ENCODE results near the gene OR51F1. TPM values are rescaled to one million over a fixed set of nuclear protein-coding genes. Genes with fewer than 3 reads are reported as not detected.

Gene OR51F1, protein sequence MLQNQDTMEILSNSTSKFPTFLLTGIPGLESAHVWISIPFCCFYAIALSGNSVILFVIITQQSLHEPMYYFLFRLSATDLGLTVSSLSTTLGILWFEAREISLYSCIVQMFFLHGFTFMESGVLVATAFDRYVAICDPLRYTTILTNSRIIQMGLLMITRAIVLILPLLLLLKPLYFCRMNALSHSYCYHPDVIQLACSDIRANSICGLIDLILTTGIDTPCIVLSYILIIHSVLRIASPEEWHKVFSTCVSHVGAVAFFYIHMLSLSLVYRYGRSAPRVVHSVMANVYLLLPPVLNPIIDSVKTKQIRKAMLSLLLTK
- total RNA-seq (2021; fragmentation: NEBNext Ultra II Directional; extraction: Animal tissue kit (Norgen Biotek cat#: 25700)) (not detected in 2 replicates), polyA plus RNA-seq (2011; rRNA removed) (not detected in 2 replicates), polyA minus RNA-seq (2011; rRNA and poly(A)+ RNA removed) (0.20 TPM in 1 of 2 replicates, not detected in the other)
- not detected for polyA plus RNA-seq (2011; cell fraction: cytosol; rRNA removed)
- not detected for polyA plus RNA-seq (2011; cell fraction: nucleus; rRNA removed)
- polyA plus RNA-seq (2012, experiment 1 of 2), result not detected in 4 replicates
- not detected for polyA plus RNA-seq (2012, experiment 2 of 2)
- polyA plus RNA-seq (2013, experiment 1 of 2), result not detected
- not detected for polyA plus RNA-seq (2013, experiment 2 of 2)
- not detected for polyA minus RNA-seq (2011; cell fraction: cytosol; rRNA and poly(A)+ RNA removed)
- not detected for polyA minus RNA-seq (2011; cell fraction: nucleus; rRNA and poly(A)+ RNA removed)
- long read RNA-seq, experiment 1, result 0 reads
- long read RNA-seq, experiment 2, result 0 reads

DNA sequence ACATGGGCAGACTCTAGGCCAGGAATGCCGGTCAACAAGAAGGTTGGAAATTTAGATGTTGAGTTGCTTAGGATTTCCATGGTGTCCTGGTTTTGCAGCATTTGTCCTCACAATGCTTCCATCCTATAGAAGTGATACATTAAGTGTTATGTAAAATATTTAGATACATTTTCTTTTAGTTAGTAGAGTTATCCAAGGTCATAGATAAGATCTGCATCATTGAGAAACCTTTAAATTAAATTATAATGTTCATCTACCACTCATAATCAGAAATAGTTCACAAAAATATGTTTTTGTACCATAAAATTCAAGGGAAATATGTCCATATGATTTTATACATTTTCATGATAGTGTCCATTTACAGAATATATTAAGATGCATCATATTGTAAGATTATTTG is at the start of gene OR51F1:
Gene OR51F1 (minus strand): TSS at position 101 of the 400 bp plus-strand sequence. CDS start 0 bp downstream, at position 101.
- WGBS, 2 experiments (ENCODE audit: extremely low coverage in 1 of 2, insufficient coverage in 1 of 2, insufficient read length in 1 of 2, insufficient replicate concordance in 2 of 2, low coverage in 1 of 2, low lambda C conversion rate in 2 of 2, missing lambda C conversion rate in 1 of 2), result 100% methylated on average over 1 of the region's 1 CpG; no CpG with 5 or more reads in 1 of the 2 experiments
- H3K4ac ChIP-seq (replicated peaks; ENCODE audit: insufficient read length, low read depth, low read length), result no peak within 1 kb of the TSS
- no peak within 1 kb of the TSS for H2AFZ ChIP-seq (ENCODE audit: low read length)
- FAIRE-seq (no peak), DNase-seq (ENCODE audit: low read depth in 1 of 2, low spot score in 2 of 2) (no peak)
- no peaks in the 10 kb centered on the region for H3K79me1 ChIP-seq (ENCODE audit: low read depth, low read length)
- H3K4me1 ChIP-seq (replicated peaks in 1 of 4; ENCODE audit: control insufficient read depth in 3 of 4, insufficient read depth in 4 of 4, low read length in 3 of 4), result no peaks in the 10 kb centered on the region
- no peak within 1 kb of the TSS for H2BK5ac ChIP-seq (ENCODE audit: low read depth, low read length)
- H2BK12ac ChIP-seq (ENCODE audit: low read depth, low read length), result no peak within 1 kb of the TSS
- H3K79me2 ChIP-seq (ENCODE audit: control insufficient read depth in 1 of 2, insufficient read depth in 2 of 2, low read length in 2 of 2), result no peaks in the 10 kb centered on the region
- no peak within 1 kb of the TSS for H3K4me2 ChIP-seq (ENCODE audit: insufficient read depth in 1 of 2, low read depth in 2 of 2, low read length in 2 of 2)
- POLR2A ChIA-PET (ENCODE audit: partially characterized antibody), result no interaction called here
- H4K91ac ChIP-seq (replicated peaks; ENCODE audit: insufficient read length, low read length), result no peak within 1 kb of the TSS
- no peak within 1 kb of the TSS for H3K27ac ChIP-seq (ENCODE audit: low read depth, low read length)
- no peaks in the 10 kb centered on the region for H4K20me1 ChIP-seq (replicated peaks in 1 of 2; ENCODE audit: control insufficient read depth in 1 of 2, insufficient read depth in 2 of 2, low read length in 2 of 2)
- no peaks in the 10 kb centered on the region for H3K36me3 ChIP-seq (ENCODE audit: control insufficient read depth in 2 of 4, insufficient read depth in 4 of 4, low read length in 3 of 4)
- no peak within 1 kb of the TSS for H2BK120ac ChIP-seq (replicated peaks; ENCODE audit: low read depth, low read length)
- no peak within 1 kb of the TSS for H3K9ac ChIP-seq (replicated peaks in 1 of 4; ENCODE audit: extremely low read depth in 1 of 4, low read depth in 3 of 4, low read length in 3 of 4)
- no peaks in the 10 kb centered on the region for H3K9me3 ChIP-seq (ENCODE audit: insufficient read depth in 2 of 2, low read depth in 1 of 2, low read length in 1 of 2)
- H3K4me3 ChIP-seq (ENCODE audit: extremely low read depth in 1 of 4, insufficient read depth in 2 of 4, low read depth in 3 of 4, low read length in 4 of 4), result no peak within 1 kb of the TSS
- no peak within 1 kb of the TSS for H2BK15ac ChIP-seq (ENCODE audit: low read length)
- no peak within 1 kb of the TSS for H2BK20ac ChIP-seq (ENCODE audit: low read length)
- no peak within 1 kb of the TSS for H3K14ac ChIP-seq (ENCODE audit: insufficient read length)
- no peak within 1 kb of the TSS for H4K8ac ChIP-seq (ENCODE audit: extremely low read depth, insufficient read depth, low read length)
- H3K27me3 ChIP-seq (replicated peaks in 1 of 4; ENCODE audit: control insufficient read depth in 3 of 4, extremely low read depth in 1 of 4, insufficient read depth in 3 of 4, low read length in 3 of 4), result no peaks in the 10 kb centered on the region
- no peak within 1 kb of the TSS for H3K56ac ChIP-seq (replicated peaks; ENCODE audit: insufficient read length, low read depth, low read length)
- H3K23ac ChIP-seq (ENCODE audit: insufficient read length), result no peak within 1 kb of the TSS
- H3K18ac ChIP-seq (ENCODE audit: extremely low read depth, low read length), result no peak within 1 kb of the TSS
- CTCF ChIA-PET (ENCODE audit: partially characterized antibody), result interaction anchor here (0.6 kb wide), 1 partner anchor 12 kb away, joined by 3 read pairs; no protein-coding TSS in a partner anchor
- H2AK5ac ChIP-seq (ENCODE audit: low read depth, low read length), result no peak within 1 kb of the TSS
- H3K23me2 ChIP-seq (ENCODE audit: low read depth, low read length), result no peaks in the 10 kb centered on the region
- no peak within 1 kb of the TSS for H4K5ac ChIP-seq (ENCODE audit: insufficient read length, low read depth, low read length)
- TF ChIP-seq SRF (IDR thresholded peaks at IDR 0.05; ENCODE audit: low read depth, low read length), result no peak
- no peak for TF ChIP-seq ZNF274 (IDR thresholded peaks at IDR 0.05; ENCODE audit: borderline replicate concordance, extremely low read depth, low read length)
- TF ChIP-seq CREB1 (IDR thresholded peaks at IDR 0.05), result no peak
- no peak for TF ChIP-seq SIN3A (conservative IDR thresholded peaks at IDR 0.05 in 1 of 2, IDR thresholded peaks at IDR 0.05 in 1 of 2; ENCODE audit: low read depth in 1 of 2, low read length in 2 of 2)
- TF ChIP-seq SUZ12 (IDR thresholded peaks at IDR 0.05; ENCODE audit: low read length), result no peak
- TF ChIP-seq BACH1 (IDR thresholded peaks at IDR 0.05; ENCODE audit: low read length), result no peak
- TF ChIP-seq NRF1 (IDR thresholded peaks at IDR 0.05; ENCODE audit: low read depth, low read length), result no peak
- TF ChIP-seq SP4 (IDR thresholded peaks at IDR 0.05; ENCODE audit: low read length), result no peak

All from H1 (cell line).